ENCODE measurements around the gene XPNPEP3. TPM values are rescaled to one million over a fixed set of nuclear protein-coding genes. Genes with fewer than 3 reads are reported as not detected.

Gene XPNPEP3
- total and polyA plus RNA-seq, 2 donors (not counting 3 experiments of a cell fraction or from before 2014, with no cell fraction given), result 12.3 to 21.2 TPM

DNA sequence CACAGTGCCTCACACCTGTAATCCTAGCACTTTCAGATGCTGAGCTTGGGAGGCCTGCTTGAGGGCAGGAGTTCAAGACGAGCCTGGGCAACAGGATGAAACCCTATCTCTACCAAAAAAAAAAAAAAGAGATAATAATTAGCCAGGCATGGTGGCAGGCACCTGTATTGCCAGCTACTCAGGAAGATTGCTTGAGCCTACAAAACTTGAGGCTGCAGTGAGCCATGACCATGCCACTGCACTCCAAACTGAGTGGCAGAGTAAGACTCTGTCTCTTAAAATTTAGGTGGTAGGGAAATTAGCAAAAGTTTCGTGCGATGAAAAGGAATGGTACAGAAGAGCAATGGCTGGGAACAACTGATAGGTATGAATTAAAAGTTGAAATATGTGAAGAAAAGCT lies 18.5 kb upstream of the XPNPEP3 start:
- no peaks in the 10 kb centered on the region for H4K20me1 ChIP-seq (replicated peaks; ENCODE audit: control insufficient read depth, extremely low read depth, insufficient read depth, low read length)
- dilution Hi-C loops (cut with MboI; ENCODE audit: extremely low pct_ligation_motif_present, low sequenced_read_pairs) (no loop called here), intact Hi-C loops (cut with micrococcal nuclease) (no loop called here)
- H3K27ac ChIP-seq (ENCODE audit: insufficient read depth, low read depth, low read length), result no peak overlapping the region
- no peaks in the 10 kb centered on the region for H3K9me3 ChIP-seq (replicated peaks; ENCODE audit: control insufficient read depth, insufficient read depth, low read length)
- DNase-seq (ENCODE audit: low read depth, low spot score), result no peak
- H3K4me1 ChIP-seq (ENCODE audit: control insufficient read depth, extremely low read depth, insufficient read depth, low read length), result no peaks in the 10 kb centered on the region
- ChIA-PET POLR2A (interaction anchor here (0.7 kb wide), 1 partner anchor 405 kb away, joined by 4 read pairs; no protein-coding TSS in a partner anchor), CTCF (no interaction called here)
- H3K79me2 ChIP-seq (ENCODE audit: control insufficient read depth, insufficient read depth, low read length), result peaks cover 37% of the 10 kb centered on the region
- no peak for TF ChIP-seq MYC (IDR thresholded peaks at IDR 0.05; ENCODE audit: low read depth, low read length)
- no peak for TF ChIP-seq MAX (IDR thresholded peaks at IDR 0.05; ENCODE audit: insufficient read depth, insufficient read length)
- TF ChIP-seq JUN (IDR thresholded peaks at IDR 0.05; ENCODE audit: borderline replicate concordance, insufficient read depth, insufficient read length, low read depth), result no peak
- TF ChIP-seq POLR2AphosphoS5 (IDR thresholded peaks at IDR 0.05; ENCODE audit: insufficient read depth, low read depth, low read length), result no peak
- TF ChIP-seq GATA2 (IDR thresholded peaks at IDR 0.05; ENCODE audit: insufficient read depth, insufficient read length, low read depth, low read length), result no peak
- no peak for TF ChIP-seq FOS (IDR thresholded peaks at IDR 0.05; ENCODE audit: borderline replicate concordance, insufficient read depth, low read length)
- TF ChIP-seq POLR2A (IDR thresholded peaks at IDR 0.05; ENCODE audit: low read depth, low read length), result no peak
- TF ChIP-seq EZH2 (IDR thresholded peaks at IDR 0.05; ENCODE audit: borderline replicate concordance, low read depth, low read length, severe bottlenecking), result no peak
- TF ChIP-seq, protein P1, sequence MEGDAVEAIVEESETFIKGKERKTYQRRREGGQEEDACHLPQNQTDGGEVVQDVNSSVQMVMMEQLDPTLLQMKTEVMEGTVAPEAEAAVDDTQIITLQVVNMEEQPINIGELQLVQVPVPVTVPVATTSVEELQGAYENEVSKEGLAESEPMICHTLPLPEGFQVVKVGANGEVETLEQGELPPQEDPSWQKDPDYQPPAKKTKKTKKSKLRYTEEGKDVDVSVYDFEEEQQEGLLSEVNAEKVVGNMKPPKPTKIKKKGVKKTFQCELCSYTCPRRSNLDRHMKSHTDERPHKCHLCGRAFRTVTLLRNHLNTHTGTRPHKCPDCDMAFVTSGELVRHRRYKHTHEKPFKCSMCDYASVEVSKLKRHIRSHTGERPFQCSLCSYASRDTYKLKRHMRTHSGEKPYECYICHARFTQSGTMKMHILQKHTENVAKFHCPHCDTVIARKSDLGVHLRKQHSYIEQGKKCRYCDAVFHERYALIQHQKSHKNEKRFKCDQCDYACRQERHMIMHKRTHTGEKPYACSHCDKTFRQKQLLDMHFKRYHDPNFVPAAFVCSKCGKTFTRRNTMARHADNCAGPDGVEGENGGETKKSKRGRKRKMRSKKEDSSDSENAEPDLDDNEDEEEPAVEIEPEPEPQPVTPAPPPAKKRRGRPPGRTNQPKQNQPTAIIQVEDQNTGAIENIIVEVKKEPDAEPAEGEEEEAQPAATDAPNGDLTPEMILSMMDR (IDR thresholded peaks at IDR 0.05; ENCODE audit: extremely low read depth in 1 of 2, insufficient read depth in 1 of 2, low read depth in 1 of 2, low read length in 2 of 2), result no peak
- no peak for FAIRE-seq
- H2AFZ ChIP-seq (ENCODE audit: low read depth, low read length), result no peak overlapping the region
- no peak overlapping the region for H3K4me2 ChIP-seq (ENCODE audit: insufficient read depth, low read length)
- peaks cover 14 to 43% of the 10 kb centered on the region in 2 experiments for H3K36me3 ChIP-seq (ENCODE audit: control insufficient read depth in 2 of 2, extremely low read depth in 1 of 2, insufficient read depth in 2 of 2, low read length in 2 of 2)
- H3K4me3 ChIP-seq (replicated peaks in 1 of 3; ENCODE audit: insufficient read depth in 1 of 3, low read depth in 1 of 3, low read length in 3 of 3), result no peak overlapping the region
- H3K27me3 ChIP-seq (ENCODE audit: control insufficient read depth in 2 of 2, insufficient read depth in 2 of 2, low read length in 2 of 2), result no peaks in the 10 kb centered on the region
- no peak overlapping the region for H3K9ac ChIP-seq (replicated peaks; ENCODE audit: extremely low read depth, insufficient read depth, low read length)
- no TSS peak for BruUV-seq (replicated peaks)
- no peaks in the 10 kb centered on the region for H3K9me1 ChIP-seq (replicated peaks; ENCODE audit: control insufficient read depth, extremely low read depth, insufficient read depth, low read length)
